Measurements from ENCODE around the gene SSBP3. TPM values are rescaled to one million over a fixed set of nuclear protein-coding genes. Genes with fewer than 3 reads are reported as not detected.
A peak's percentile ranks its signal among the peaks of the same experiment; 100 is the strongest.

Gene SSBP3
- polyA plus RNA-seq, 1 of the 3 experiments (the other 2 are of a cell fraction): 26.2 TPM

DNA sequence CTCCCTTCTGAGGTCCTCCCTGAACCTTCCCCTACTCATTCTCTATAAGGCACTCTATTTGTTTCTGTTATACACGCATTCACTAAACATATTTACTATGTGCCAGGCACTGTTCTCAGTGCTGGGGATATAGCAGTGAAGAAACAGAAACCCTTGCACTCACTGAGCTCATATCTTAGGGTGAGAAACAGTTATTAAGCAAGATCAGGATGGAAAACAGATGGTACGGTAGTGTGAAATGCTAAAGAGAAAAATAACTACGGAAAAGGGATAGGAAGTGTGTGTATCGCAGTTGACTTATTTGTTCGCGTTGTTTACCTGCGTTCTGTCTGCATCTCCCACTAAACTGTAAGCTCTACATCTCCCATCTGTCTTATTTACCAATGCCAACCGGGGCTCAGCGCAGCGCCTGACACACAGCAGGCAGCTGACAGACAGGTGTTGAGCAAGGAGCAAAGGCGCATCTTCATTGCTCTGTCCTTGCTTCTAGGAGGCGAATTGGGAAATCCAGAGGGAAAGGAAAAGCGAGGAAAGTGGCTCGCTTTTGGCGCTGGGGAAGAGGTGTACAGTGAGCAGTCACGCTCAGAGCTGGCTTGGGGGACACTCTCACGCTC, 206.9 kb downstream of the SSBP3 start:
- H3K4me1 ChIP-seq (ENCODE audit: control insufficient read depth in 1 of 2, insufficient read depth in 2 of 2, low read depth in 1 of 2, low read length in 1 of 2): peaks cover 0 to 14% of the 10 kb centered on the region in 2 experiments; a peak in 2 of 4 replicates
- no peaks in the 10 kb centered on the region for H4K20me1 ChIP-seq (ENCODE audit: insufficient read depth)
- H3K9me2 ChIP-seq: no peaks in the 10 kb centered on the region
- TF ChIP-seq SMC3 (IDR thresholded peaks at IDR 0.05; ENCODE audit: low read depth, low read length) (no peak), CHD2 (IDR thresholded peaks at IDR 0.05; ENCODE audit: low read length, partially characterized antibody) (no peak), FOSL2 (IDR thresholded peaks at IDR 0.05; ENCODE audit: borderline replicate concordance, low read depth) (no peak), TCF12 (IDR thresholded peaks at IDR 0.05) (no peak), REST (IDR thresholded peaks at IDR 0.05; ENCODE audit: low read depth, low read length) (no peak), SIN3A (IDR thresholded peaks at IDR 0.05; ENCODE audit: borderline replicate concordance, low read depth, low read length) (no peak)
- H3K4me3 ChIP-seq (ENCODE audit: low read depth in 2 of 2, low read length in 1 of 2): peak overlapping the region; percentile 90 to 96
- no peaks in the 10 kb centered on the region for H3F3A ChIP-seq (replicated peaks; ENCODE audit: insufficient read depth)
- H3K27me3 ChIP-seq (ENCODE audit: insufficient read depth): no peaks in the 10 kb centered on the region
- peak overlapping the region in 1 of 2 experiments; percentile 8; a peak in 1 of 4 replicates for H3K27ac ChIP-seq (ENCODE audit: low read depth in 2 of 2, low read length in 1 of 2)
- peak overlapping the region; percentile 92 for H3K9ac ChIP-seq
- H2AFZ ChIP-seq (ENCODE audit: low read depth): peak overlapping the region; percentile 70
- H3K4me2 ChIP-seq: peak overlapping the region; percentile 85
- no peak for DNase-seq
- H3K79me2 ChIP-seq (ENCODE audit: insufficient read depth): peaks cover 41% of the 10 kb centered on the region
- WGBS (ENCODE audit: low lambda C conversion rate): 25% methylated on average over 17 of the region's 17 CpGs
- H3K9me3 ChIP-seq: no peaks in the 10 kb centered on the region
- H3K36me3 ChIP-seq (replicated peaks in 1 of 2; ENCODE audit: control insufficient read depth in 1 of 2, insufficient read depth in 2 of 2, low read length in 1 of 2): peaks cover 0 to under 1% of the 10 kb centered on the region in 2 experiments
- ChIA-PET CTCF (interaction anchor here (1.0 to 2.1 kb wide), 7 partner anchors 12 to 348 kb away, joined by 3 to 8 read pairs (median 4); partner anchors contain the start of gene ACOT11), POLR2A (interaction anchor here (0.6 to 1.9 kb wide), 2 partner anchors 21 to 208 kb away, joined by 4 read pairs; no protein-coding TSS in a partner anchor)

- 93% methylated on average over 5 of the region's 5 CpGs for WGBS (ENCODE audit: low lambda C conversion rate)
- H3K4me2 ChIP-seq: no peak overlapping the region
- no peaks in the 10 kb centered on the region for H3K9me2 ChIP-seq
- H3K27ac ChIP-seq (ENCODE audit: low read depth in 2 of 2, low read length in 1 of 2): no peak overlapping the region
- H3K4me3 ChIP-seq (ENCODE audit: low read depth in 2 of 2, low read length in 1 of 2): no peak overlapping the region
- H3K36me3 ChIP-seq (replicated peaks in 1 of 2; ENCODE audit: control insufficient read depth in 1 of 2, insufficient read depth in 2 of 2, low read length in 1 of 2): no peaks in the 10 kb centered on the region
- no peak for DNase-seq
- TF ChIP-seq SIN3A (IDR thresholded peaks at IDR 0.05; ENCODE audit: borderline replicate concordance, low read depth, low read length): no peak
- TF ChIP-seq NRF1 (IDR thresholded peaks at IDR 0.05; ENCODE audit: low read depth, low read length): no peak
- TF ChIP-seq RCOR1 (IDR thresholded peaks at IDR 0.05; ENCODE audit: low read length): no peak
- TF ChIP-seq, protein P1, sequence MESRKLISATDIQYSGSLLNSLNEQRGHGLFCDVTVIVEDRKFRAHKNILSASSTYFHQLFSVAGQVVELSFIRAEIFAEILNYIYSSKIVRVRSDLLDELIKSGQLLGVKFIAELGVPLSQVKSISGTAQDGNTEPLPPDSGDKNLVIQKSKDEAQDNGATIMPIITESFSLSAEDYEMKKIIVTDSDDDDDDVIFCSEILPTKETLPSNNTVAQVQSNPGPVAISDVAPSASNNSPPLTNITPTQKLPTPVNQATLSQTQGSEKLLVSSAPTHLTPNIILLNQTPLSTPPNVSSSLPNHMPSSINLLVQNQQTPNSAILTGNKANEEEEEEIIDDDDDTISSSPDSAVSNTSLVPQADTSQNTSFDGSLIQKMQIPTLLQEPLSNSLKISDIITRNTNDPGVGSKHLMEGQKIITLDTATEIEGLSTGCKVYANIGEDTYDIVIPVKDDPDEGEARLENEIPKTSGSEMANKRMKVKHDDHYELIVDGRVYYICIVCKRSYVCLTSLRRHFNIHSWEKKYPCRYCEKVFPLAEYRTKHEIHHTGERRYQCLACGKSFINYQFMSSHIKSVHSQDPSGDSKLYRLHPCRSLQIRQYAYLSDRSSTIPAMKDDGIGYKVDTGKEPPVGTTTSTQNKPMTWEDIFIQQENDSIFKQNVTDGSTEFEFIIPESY (IDR thresholded peaks at IDR 0.05; ENCODE audit: borderline replicate concordance, low read depth): no peak
- TF ChIP-seq TAF1 (IDR thresholded peaks at IDR 0.05; ENCODE audit: borderline replicate concordance, low read depth, low read length): no peak
- no peaks in the 10 kb centered on the region for H3K4me1 ChIP-seq (ENCODE audit: control insufficient read depth in 1 of 2, insufficient read depth in 2 of 2, low read depth in 1 of 2, low read length in 1 of 2)
- no peaks in the 10 kb centered on the region for H3K79me2 ChIP-seq (ENCODE audit: insufficient read depth)
- H3K9me3 ChIP-seq: no peaks in the 10 kb centered on the region
- no peaks in the 10 kb centered on the region for H4K20me1 ChIP-seq (ENCODE audit: insufficient read depth)
- ChIA-PET POLR2A (no interaction called here), CTCF (no interaction called here)
- H3K9ac ChIP-seq: no peak overlapping the region
- no peaks in the 10 kb centered on the region for H3K27me3 ChIP-seq (ENCODE audit: insufficient read depth)
- no peak overlapping the region for H2AFZ ChIP-seq (ENCODE audit: low read depth)
- H3F3A ChIP-seq (replicated peaks; ENCODE audit: insufficient read depth): no peaks in the 10 kb centered on the region
Measured at GRCh38 chr1:54193453-54193852, 212.7 kb downstream of the SSBP3 start.
